HG03103 (cell line): ENCODE results near the gene CNTNAP3.
"Not testable (repeated sequence)": the region's sequence is repeated elsewhere in the genome, so short reads cannot be mapped to it uniquely, and the experiment has no call there.

Experiments
- ATAC-seq: cut with Tn5 transposase; IDR thresholded peaks from one replicate; pipeline ENCODE4 v1.9.1; 2021; ENCODE audit warnings: low read depth; ENCODE audit not compliant: unreplicated experiment

CNTNAP3 gene

GRCh38 chr9:39078621-39079256 lies 209.2 kb downstream of the CNTNAP3 start:
- ATAC-seq: not testable (repeated sequence)

- not testable (repeated sequence) for ATAC-seq
Measured at GRCh38 chr9:39073537-39073936, 214.4 kb downstream of the CNTNAP3 start.

- ATAC-seq: not testable (repeated sequence)
Measured at GRCh38 chr9:39067683-39068082, 220.3 kb downstream of the CNTNAP3 start.

- ATAC-seq: not testable (repeated sequence)
Measured at GRCh38 chr9:39062966-39063365, 225.0 kb downstream of the CNTNAP3 start.

DNA sequence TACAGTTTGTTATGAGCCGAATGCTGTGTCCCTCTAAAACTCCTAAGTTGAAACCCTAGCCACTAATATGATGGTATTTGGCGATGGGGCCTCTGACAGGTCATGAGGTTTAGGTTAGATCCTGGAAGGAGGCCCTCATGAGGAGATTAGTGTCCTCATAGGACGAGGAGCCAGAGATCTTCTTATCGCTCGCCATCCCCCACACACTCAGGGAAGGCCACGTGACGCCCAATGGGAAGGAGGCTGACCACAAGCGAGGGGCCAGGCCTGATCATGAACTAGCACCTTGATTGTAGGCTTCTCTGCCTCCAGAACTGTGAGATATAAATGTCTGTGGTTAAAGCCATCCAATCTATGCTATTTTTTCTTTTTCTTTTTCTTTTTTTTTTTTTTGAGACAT lies 233.5 kb downstream of the CNTNAP3 start:
- not testable (repeated sequence) for ATAC-seq

DNA sequence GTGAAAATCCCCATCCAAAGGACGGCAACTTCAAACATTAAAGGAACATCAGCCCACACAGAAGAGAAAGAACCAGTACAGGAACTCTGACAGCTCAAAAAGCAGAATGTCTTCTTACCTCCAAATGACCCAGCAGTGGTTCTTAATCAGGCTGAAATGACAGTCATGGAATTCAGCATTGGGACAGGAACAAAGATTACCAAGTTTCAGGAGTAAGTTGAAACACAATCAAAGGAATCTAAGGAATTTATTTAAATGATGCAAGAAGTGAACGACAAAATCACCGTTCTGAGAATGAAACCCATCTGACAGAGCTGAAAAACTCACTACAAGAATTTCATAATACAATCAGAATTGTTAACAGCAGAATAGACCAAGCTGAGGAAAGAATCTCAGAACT lies 241.1 kb downstream of the CNTNAP3 start:
- not testable (repeated sequence) for ATAC-seq

GRCh38 chr9:39042352-39042803 lies 245.6 kb downstream of the CNTNAP3 start:
- not testable (repeated sequence) for ATAC-seq

DNA sequence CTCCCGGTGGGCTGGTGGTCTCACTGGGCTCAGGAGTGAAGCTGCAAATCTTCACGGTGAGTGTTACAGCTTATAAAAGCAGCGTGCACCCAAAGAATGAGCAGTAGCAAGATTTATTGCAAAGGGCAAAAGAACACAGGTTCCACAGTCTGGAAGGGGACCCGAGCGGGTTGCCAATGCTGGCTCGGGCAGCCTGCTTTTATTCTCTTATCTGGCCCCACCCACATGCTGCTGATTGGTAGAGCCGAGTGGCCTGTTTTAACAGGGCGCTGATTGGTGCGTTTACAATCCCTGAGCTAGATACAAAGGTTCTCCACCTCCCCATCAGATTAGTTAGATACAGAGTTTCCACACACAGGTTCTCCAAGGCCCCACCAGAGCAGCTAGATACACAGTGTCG lies 246.2 kb downstream of the CNTNAP3 start:
- not testable (repeated sequence) for ATAC-seq

- ATAC-seq: not testable (repeated sequence)
Measured at GRCh38 chr9:39039148-39039547, 248.8 kb downstream of the CNTNAP3 start.

- not testable (repeated sequence) for ATAC-seq
Measured at GRCh38 chr9:39038221-39038620, 249.7 kb downstream of the CNTNAP3 start.

DNA sequence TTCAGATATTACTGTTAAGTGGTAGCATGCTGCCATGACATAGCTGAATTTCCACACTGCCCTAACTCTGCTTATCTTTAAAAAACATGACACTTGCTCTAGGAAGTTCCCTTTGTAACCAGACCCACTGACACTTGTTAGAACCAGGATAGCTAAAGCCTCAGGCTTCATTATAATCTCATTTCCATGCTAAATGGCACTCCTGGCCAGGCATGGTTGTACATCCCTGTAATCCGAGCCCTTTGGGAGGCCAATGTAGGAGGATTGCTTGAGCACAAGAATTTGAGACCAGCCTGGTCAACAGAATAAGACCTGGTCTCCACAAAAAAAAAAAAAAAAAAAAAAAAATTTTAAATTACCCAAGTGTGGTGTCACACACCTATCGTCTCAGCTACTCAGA lies 254.1 kb downstream of the CNTNAP3 start:
- ATAC-seq: not testable (repeated sequence)

DNA sequence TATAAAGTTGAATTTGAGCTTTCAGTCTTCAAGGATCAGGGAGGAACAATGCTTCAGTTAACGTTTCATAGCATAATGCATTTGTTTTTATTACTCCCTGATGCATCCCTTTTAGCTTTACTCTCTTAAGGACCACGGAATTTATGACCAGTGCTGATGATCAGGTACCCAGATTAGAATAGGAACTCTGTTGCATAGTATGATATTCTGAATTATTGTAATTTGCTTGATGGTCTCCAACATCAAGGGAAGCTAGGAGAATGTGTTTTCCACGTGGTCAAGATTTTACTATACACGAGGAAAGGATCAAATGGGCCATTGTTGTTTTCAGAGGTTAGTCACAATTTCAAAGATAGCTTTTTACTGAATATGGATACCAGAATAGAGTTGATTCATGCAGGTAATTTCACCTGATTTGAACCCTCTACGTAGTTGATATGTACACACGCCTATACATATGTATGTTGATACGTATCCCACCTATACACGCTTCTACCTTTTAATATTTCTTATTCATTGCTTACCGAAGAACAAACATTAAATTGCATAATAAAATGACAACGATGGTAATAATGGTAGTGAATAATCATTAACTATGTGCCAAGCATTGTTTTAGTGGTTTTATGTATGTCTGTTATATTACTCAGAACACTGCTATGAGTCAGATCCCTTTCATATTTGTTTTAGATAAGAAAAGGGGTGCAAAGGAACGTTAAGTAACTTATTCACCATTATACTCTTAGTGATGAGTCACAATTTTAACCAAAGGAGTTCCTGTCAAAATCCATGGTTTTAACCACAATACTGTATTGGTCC lies 257.6 kb downstream of the CNTNAP3 start:
- not testable (repeated sequence) for ATAC-seq

DNA sequence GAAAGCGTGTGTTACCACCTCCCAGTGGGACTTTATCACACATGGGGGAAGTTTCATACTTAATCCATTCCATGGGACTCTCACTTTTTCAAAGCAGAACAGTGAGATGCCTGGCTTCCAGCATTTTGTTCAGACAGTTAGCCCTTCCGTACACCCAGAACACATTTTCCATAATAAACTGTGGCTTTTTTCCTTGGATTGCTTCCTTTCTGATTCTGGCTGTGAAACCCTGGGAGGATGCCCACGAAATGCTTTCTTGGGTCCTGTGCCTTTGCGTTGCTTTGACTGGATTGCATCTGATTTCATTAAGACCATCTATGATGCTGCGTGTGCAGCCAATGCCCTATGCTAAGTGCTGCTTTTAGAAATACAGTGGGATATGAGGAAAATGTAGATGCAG lies 259.1 kb downstream of the CNTNAP3 start:
- not testable (repeated sequence) for ATAC-seq

- ATAC-seq: not testable (repeated sequence)
Measured at GRCh38 chr9:39028168-39028567, 259.8 kb downstream of the CNTNAP3 start.

GRCh38 chr9:39025911-39026588 lies 261.9 kb downstream of the CNTNAP3 start:
- ATAC-seq: not testable (repeated sequence)
